ENCODE data around the gene GLMP.

GLMP gene

DNA sequence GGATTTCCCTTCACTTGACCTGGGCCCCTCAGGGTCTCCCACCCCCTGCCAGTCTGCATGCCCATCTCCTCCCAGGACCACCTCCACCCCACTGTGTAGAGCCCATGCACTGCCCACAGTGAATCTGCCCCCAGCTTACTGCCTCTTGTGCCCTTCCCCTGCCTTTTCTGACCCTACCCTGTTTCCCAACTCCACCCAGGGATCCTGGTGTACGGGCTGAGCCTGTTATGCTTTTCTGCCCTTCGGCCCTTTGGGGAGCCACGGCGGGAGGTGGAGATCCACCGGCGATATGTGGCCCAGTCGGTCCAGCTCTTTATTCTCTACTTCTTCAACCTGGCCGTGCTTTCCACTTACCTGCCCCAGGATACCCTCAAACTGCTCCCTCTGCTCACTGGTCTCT lies 9.4 kb downstream of the GLMP start:
- no peak for DNase-seq (ENCODE audit: low read depth in 2 of 2)

DNA sequence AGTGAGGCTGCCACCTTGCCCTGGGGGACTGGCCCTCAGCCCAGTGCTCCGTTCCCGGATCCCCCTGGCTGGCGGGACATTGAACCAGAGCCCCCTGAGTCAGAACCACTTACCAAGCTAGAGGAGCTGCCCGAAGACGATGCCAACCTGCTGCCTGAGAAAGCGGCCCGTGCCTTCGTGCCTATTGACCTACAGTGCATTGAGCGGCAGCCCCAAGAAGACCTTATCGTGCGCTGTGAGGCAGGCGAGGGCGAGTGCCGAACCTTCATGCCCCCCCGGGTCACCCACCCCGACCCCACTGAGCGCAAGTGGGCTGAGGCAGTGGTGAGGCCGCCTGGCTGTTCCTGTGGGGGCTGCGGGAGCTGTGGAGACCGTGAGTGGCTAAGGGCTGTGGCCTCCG lies 10.0 kb downstream of the GLMP start:
- DNase-seq (ENCODE audit: low read depth in 2 of 2) = no peak

DNA sequence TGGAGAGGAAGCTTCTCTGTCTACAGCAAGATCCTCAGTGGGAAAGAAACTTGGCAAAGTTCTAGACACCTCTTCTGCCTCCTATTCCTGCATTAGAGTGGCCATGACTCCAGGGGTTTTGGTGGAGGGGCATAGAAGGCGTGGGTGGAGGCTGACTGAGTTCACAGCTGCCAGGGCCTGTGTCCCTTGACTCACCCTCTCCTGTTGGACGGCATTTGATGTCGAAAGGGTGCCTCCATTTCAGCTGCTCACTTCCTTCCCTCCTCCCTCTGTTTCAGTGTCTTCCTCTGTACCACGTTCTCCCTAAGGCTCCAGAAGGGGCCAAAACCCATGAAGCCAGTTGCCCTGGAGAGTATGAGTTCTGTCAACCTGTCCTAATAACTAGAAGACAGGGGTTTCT lies 10.7 kb downstream of the GLMP start:
- DNase-seq (ENCODE audit: low read depth in 2 of 2) = no peak

DNA sequence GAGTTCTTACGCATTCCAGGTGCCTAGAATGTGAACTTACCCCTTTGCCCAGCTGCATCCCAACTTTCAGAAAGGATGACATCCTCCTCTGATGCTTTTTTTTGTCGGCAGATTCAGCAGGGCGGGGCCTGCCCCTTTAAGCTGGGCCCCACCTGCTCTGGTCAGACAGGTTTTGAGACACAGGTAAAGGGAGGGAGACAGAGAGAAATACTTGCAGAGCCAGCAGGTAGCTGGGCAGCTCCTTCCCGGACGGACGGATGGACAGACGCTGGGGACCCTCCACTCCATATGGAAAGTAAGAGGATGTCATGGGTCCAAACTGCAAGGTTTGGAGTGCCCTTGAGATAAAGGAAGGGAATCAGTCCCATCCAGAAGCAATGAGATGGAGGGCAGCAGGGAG lies 11.4 kb downstream of the GLMP start, which contains the start of gene TMEM79:
Gene TMEM79, plus strand, starts transcription at position 214 of the 400 bp plus-strand sequence. CDS start 902 bp downstream, outside the sequence.
- DNase-seq (ENCODE audit: low read depth in 2 of 2) = no peak

DNA sequence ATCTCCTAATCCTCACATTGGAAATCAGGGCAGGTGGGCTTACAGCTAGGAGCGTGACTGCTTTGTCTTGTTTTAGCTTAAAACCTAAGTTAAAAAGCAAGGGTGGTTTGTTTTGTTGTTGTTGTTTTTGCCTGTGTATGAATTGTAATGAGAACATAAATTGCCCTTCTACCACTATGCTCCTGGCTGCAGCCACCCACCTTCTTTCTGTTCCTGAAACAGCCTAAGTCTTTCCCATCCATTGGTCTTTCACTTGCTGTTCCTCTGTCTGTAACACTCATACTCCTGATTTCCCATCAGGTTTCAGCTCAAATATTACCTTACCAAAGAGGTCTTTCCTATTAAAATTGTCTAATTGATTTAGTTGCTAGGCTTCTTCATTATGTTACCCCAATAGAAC lies 12.0 kb downstream of the GLMP start:
- no peak for DNase-seq (ENCODE audit: low read depth in 2 of 2)

DNA sequence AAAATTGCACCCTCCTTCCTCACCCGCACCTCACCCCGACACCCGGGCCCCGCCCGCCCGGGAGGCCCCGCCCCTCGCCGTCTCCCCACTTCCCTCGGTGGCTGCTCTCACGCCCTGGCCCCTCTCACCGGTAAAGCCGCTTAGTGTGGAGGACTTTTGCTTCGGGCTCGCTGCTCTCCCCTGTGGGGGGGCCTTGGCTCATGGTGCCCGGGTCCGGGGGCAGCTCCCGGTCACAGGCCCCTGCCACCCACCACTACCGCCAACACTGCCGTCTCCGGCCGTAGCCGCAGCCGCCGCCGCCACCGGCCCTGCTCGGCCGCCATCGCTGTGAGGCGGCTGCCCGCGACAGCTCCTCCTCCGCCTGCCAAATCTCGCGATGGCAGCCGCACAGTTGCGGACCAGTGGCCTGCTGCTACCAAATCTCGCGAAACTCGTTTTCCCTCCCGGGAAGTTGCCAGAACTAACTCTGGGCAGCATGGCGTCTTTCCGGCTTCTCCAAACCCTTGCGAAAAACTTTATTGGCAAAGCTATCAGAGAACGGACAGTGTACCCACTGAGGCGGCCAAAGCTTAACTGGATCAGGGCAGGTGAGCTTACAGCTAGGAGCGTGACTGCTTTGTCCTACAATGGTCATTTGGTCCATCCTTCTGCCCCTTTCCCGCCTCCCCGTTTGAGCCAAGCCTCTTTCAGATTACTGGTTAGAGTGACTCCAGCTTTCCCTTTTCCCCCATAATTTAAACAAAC lies 12.8 kb downstream of the GLMP start, which contains the start of gene SMG5:
Gene SMG5, minus strand, starts transcription at position 347 of the 744 bp plus-strand sequence. Its CDS starts 145 bp downstream, at position 202.
- DNase-seq (ENCODE audit: low read depth in 2 of 2) = peak; percentile 88 to 94

DNA sequence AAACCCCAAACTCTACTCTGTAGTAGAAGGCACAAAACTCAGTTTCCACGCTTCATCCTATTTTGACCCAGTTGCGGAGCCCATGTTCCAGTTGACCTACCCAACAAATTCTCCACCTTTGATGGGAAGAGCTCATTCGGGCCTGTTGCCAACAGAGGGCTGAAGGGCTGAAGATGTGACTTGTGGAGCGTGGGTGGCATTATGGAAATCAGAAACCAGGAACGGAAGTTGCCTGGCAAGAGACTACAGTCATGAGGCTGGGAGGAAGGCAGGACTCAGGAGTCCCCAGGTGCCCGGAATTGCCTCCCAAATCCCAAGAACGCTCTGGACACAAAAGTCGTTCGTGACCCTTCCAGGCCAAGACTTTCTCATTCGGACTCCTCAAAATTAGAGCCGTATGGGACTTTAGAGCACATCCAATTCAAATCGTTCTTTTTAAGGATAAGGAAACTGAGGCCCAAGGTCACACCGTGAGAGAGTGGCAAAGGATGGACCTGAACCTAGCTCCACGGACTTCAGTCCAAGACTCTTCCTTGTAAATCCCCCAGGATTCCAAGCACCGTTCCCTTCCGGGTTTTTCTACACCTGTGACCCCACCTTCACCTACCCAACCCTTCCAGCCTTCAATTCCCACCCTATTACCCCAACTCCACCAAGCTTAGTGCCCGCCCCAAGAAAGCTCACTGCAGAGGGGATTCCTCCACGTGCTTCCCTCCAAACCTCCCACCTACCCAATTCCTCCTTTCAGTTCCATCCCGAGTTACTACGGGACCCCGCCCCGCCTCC lies 13.6 kb downstream of the GLMP start:
- DNase-seq (ENCODE audit: low read depth in 2 of 2) = peak in 1 of 2 experiments; percentile 26

DNA sequence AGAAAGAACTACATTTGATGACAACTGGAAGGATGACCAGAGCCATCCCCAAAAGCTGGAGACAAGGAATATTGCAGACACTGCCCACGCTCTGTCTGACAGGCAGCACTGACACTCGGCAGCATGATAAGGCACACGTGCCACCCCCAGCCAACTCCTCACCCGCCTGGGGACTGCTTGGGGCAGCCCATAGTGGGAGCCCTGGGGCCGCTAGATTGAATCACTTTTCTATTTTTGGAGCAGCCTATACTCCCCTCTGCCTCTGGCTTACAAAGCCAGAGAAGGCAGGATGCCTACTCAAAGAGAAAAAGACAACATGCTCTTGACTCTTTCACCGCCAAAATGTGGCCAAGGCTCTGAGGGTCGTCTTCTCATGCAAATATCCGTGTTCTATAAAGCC lies 14.2 kb downstream of the GLMP start:
- peak in 1 of 2 experiments; percentile 45 for DNase-seq (ENCODE audit: low read depth in 2 of 2)

DNA sequence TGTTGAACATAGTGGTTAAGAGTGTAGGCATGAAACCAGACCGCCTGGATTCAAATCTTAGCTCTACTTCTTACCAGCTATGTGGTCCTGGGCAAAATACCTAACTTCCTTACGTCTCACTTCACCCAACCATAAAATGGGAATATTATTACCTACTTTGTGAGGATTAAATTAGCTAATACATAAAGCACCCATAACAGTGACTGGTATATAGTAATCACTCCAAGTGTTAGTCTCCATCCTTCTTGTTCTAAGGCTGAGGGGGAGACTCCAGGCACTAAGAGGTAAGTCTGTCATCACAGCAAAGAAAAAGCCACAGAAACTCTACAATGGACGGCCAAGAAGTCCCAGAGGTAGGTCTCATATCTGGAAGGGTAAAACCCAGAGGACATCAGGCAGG lies 15.6 kb downstream of the GLMP start:
- no peak for DNase-seq (ENCODE audit: low read depth in 2 of 2)

DNA sequence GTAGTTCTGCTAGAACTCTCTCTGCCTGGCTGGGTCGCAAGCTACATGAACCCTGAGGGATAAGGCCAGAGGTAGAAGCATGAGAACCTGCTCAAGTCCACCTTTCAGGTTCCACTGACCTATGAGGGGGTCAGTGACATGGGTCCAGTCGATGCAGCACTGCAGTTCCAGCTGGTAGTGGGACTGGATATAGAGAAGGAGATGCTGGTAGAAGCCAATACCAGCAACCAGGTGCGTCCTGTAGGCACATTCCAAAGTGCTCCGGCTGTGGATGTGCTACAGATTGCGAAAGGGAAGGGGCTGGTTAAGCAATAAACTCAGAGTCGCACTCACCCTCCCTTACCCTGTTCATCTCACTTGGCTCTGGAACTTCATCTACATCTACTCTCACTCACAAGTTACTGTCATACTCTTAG lies 18.5 kb downstream of the GLMP start:
- DNase-seq (ENCODE audit: low read depth in 2 of 2) = no peak

DNA sequence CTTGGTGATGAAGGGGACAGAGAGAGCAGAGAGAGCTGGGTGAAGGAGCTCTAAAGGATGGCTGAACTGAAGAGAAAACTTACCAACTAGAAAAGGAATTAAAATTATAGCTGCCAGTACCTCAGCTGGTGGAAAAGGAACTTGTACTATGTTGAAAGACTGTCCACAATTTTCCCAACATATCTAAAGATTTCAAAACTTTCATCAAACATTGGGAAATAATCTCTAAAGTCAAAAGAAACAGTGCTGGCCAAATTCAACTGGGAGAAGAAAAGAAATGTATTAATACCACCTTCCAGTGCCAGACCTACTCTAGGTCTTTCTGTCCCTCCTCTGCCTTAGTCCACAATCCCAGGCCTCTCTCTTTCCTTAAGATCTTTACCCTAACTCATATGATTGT lies 18.9 kb downstream of the GLMP start:
- DNase-seq (ENCODE audit: low read depth in 2 of 2) = no peak

DNA sequence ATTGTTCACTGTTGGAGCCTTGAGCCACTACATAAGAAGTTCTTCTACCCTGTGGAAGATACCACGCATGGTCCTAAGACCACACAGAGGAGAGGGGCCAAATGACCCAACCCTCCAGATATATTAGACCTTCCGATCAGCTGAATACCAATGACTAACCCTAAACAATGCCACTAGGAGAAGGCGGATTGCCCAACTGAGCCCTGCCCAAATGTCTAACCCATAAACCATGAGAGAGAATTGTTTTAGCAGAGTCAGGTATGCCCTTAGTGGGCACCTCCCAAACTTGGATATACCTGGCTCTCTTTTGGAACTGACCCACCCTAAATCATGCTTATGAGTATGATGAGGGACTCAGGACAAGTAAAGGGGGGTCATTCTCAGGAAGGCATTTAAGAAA lies 25.2 kb downstream of the GLMP start:
- DNase-seq (ENCODE audit: low read depth in 2 of 2) = no peak

DNA sequence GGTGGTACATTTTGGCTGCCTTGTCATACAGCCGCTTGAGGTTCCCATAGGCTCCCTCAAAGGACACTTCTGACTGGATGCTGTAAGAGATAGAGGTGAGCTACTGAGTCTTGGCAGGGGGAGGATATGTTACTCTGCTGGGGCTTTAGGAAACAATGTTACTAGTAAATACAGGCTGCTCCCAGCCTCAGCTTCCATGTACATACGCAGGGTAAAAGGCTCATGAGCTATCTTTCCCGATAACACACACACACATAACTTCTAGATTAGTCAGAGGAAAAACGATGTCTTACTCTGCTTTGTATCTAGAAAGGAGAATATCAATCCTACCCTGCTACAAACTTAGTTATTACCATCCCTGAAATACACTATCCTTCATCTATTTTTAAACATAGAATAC lies 27.1 kb downstream of the GLMP start:
- DNase-seq (ENCODE audit: low read depth in 2 of 2) = no peak

DNA sequence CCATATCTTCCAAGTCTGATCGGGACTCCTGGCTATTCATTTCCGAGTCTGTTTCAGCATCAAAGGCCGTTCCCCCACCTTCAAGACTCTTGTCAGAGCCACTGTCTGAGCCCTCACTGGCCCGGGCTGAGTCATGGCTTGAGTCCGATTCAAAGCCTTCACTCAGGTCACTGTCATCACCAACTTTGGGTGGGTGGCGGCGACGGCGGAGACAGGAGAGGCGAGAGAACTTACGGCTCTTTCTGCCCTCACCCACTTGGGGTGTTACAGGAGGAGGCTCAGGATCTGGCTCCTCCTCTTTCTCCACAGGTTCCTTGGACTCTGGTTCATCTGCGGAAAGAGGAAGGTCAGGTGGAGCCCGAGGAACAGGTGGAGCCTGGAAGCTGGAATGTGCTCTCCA lies 29.4 kb downstream of the GLMP start:
- DNase-seq (ENCODE audit: low read depth in 2 of 2) = no peak

DNA sequence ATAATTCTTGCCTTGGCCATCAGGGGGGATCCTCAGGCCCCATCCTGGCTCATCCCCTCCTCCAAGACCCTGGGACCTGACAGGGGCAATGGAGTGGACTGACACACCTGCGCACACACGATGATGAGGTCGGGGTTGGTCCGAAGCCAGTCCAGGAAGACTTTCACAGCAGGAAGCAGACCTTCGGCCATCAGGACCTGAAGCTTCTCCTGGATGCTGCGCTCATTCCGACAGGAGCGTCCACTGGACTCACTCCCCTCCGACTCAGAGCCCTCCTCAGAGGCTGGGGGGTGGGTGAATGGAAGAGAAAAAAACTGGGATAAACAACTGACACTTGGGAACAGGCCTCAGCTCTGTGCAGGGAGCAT lies 32.2 kb downstream of the GLMP start:
- DNase-seq (ENCODE audit: low read depth in 2 of 2) = no peak

DNA sequence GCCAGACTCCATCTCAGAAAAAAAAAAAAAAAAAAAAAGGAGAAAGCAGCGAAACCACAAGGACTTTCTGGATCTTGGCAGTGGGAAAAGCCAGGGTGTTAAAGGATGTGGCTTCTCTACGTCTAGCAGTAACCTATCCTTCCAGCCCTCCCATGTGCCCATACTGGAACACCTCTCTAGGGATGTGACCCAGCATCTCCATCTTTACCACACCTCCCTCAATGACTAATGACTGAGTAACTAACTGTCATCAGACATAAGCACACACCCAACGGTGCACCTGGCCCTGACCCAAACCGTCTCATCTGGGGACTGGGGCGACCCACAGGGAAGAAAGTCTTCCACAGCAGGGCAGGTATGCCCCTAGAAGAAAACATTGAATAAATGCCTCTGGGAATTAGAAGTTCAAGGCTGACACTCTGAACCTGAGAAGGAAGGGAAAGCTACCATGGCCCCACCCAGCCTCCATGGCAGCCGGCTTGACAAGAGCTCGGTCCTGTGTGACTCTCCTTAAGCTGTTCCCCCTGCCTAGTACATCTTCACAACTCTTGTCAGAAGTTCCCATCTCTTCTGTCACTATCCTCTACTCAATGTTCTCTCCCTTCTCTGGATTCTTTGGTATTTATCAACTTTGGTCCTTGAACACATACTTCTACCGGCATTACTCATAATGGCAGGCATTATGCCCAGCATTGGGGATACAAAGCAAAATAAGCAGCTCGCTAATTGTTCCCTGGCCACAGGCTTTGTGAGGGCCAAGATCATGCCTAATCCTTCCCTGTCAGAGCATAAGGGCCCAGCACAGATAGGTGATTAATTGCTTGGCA lies 32.8 kb downstream of the GLMP start:
- DNase-seq (ENCODE audit: low read depth in 2 of 2) = no peak

DNA sequence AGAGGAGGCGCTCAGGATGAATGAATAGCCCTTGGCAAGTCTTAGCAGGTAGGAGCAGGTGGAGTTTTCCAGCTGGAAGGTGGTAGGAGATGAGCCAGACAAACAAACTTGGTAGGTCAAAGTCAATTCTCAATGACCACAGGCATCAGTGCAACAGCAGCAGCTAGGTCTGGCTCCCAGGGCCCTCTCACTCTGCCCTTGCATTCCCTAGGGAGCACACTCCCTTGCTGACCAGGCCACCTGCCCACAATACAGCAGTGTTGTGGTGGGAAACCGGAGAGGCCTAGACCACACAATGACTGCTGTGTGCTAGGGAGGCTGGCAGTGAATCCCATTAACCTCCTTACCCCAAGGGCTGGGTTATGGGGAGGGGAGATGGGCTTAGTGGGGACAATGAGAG lies 34.6 kb downstream of the GLMP start:
- no peak for DNase-seq (ENCODE audit: low read depth in 2 of 2)

DNA sequence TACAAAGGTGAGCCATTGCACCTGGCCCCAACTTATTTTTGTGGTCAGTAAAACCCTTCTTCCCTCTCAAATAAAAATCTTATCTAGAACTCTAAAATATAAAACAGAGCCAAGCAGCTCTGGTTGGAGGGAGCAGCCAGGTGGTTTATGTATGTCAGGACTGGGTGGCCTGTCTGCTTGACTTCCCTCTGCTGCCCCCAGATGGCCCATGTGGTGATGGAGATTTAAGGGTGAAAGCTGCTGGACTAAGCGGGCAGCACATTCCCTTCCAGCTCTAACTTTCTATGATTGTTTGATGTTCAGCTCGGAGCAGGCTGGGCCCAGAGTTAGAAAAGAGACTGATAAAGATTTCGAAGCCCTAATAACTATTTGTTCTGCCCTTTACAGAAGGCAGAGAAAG lies 35.7 kb downstream of the GLMP start:
- no peak for DNase-seq (ENCODE audit: low read depth in 2 of 2)

DNA sequence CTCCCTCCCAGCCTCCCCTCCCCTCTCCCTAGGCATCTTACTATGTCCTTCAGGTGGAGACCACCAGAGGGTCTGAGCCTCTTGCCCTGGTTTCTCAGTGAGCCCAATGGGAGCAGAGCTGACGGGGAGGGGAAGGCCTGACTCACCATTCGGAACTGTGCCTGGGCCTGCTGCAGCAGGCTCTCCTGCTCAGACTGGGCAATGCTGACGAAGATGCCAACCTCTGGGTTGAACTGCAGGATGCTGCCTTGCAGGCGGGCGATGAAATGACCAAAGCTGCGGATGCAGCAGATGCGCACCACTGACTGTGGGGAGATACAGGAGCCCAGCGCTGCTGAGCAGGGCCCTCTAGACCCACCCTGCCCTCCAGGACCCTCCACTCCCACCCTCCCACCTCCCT lies 36.6 kb downstream of the GLMP start:
- no peak for DNase-seq (ENCODE audit: low read depth in 2 of 2)

DNA sequence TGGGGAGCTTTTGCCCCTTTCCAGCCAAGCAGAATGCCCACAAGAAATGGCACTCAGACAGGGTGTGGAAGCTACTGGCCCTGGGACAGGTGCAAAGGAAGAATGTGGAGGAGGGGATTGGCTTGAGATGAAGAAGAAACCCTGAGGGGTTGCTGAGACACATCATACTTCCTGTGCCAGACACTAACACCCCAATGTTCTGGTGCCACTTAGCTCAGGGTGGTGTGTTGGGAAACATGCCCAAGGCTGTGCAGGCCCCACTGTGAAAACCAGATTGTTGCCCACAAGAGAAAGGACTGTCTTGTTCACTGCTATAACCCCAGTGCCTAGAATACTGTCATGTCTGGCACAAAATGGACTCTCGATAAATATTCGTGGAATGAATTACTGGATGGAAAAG lies 37.8 kb downstream of the GLMP start:
- DNase-seq (ENCODE audit: low read depth in 2 of 2) = no peak

DNA sequence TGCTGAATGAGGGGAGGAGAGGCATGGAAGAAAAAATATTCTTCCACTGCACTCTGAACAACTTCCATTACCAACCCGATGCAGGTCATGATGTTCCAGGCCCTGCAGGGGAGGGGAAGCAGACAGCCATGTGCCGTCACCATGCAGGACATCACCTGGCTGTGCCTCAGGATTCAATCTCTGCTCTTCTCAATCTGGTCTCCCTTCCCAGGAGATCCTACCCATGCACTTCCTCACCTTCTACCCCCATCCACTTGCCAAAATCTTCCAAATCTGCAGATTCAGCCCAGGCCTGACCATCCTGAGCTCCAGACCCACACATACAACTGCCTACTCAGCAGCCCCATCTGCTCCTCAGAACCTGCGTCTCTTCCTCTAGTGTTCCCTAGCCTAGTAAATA lies 41.8 kb downstream of the GLMP start:
- no peak for DNase-seq (ENCODE audit: low read depth in 2 of 2)

DNA sequence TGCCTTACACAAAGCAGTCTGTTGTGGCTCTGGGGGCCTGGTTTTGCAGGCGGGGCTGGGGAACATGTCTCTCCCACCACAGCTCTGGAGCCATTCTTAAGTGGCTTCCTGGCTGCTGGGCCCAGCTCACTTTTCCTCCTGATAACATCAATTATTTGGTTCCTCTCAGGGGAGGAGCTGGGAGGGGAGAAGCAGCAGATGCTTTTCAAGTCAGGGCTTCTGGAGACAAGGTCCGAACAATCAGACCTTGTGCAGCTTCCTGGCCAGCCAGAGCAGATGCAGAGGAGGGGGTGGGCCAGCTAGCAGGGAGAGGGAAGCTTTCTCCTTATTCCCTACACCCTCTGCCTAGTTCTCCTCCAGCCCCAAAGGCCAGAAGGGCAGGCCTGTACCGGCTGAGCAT lies 44.0 kb downstream of the GLMP start:
- DNase-seq (ENCODE audit: low read depth in 2 of 2) = no peak
